SK-N-SH (cell line): ENCODE measurements around the gene ZNF22. TPM values are rescaled to one million over a fixed set of nuclear protein-coding genes. Genes with fewer than 3 reads are reported as not detected.
A peak's percentile ranks its signal among the peaks of the same experiment; 100 is the strongest.

Source experiments
- CTCF ChIA-PET: fragments of 300-600, 350-600 bp; formaldehyde crosslinking; extraction: SDS; loops from one replicate; lab custom pipeline; 2021; lab: Yijun Ruan, JAX
- POLR2A ChIA-PET: fragments of 350-600 bp; sonication (Branson Sonifier 250); formaldehyde crosslinking; extraction: SDS; loops from one replicate; lab custom pipeline; 2020; ENCODE audit warnings: antibody characterized with exemption, inconsistent platforms; lab: Yijun Ruan, JAX
- DNase-seq: peaks from one replicate; pipeline ENCODE4 v3.0.0; 2012
- H2AFZ ChIP-seq: fragments of 200-600 bp; sonication (generic); 2 replicates; pipeline ENCODE4 v1.8.1; 2016; ENCODE audit warnings: antibody characterized with exemption, mild to moderate bottlenecking, low read depth
- H3F3A ChIP-seq: fragments of 200-600 bp; sonication (generic); replicated peaks from 2 replicates; pipeline ENCODE3; 2016; ENCODE audit warnings: antibody characterized with exemption, mild to moderate bottlenecking; ENCODE audit not compliant: insufficient read depth
- H3K27ac ChIP-seq, 2 experiments: fragments of 200-500 bp in 1 of 2; fragments of 200-600 bp in 1 of 2; sonication (Bioruptor generic) in 1 of 2; sonication (generic), shearing (Covaris generic) in 1 of 2; 2 replicates each; pipeline versions ENCODE4 v1.5.1 to v1.6.1; 2014 to 2016; ENCODE audit warnings: low read depth in 2 of 2, inconsistent platforms in 1 of 2, low read length in 1 of 2, mild to moderate bottlenecking in 1 of 2, mixed read lengths in 1 of 2
- H3K27me3 ChIP-seq: fragments of 200-600 bp; sonication (generic), shearing (Covaris generic); 2 replicates; pipeline ENCODE4 v1.6.1; 2016; ENCODE audit warnings: mixed run types; ENCODE audit not compliant: insufficient read depth
- H3K36me3 ChIP-seq, 2 experiments: fragments of 200-500 bp in 1 of 2; fragments of 200-600 bp in 1 of 2; sonication (Bioruptor generic) in 1 of 2; sonication (generic) in 1 of 2; replicated peaks in 1 of 2; 2 replicates each; pipeline versions ENCODE3 to v1.5.1; 2014 to 2016; ENCODE audit warnings: low read length in 1 of 2, mild to moderate bottlenecking in 1 of 2; ENCODE audit not compliant: insufficient read depth in 2 of 2, control insufficient read depth in 1 of 2
- H3K4me1 ChIP-seq, 2 experiments: fragments of 200-500 bp in 1 of 2; fragments of 200-600 bp in 1 of 2; sonication (Bioruptor generic) in 1 of 2; sonication (generic), shearing (Covaris generic) in 1 of 2; 2 replicates each; pipeline versions ENCODE4 v1.5.1 to v1.6.1; 2014 to 2016; ENCODE audit warnings: low read depth in 1 of 2, low read length in 1 of 2, mixed run types in 1 of 2; ENCODE audit not compliant: insufficient read depth in 2 of 2, control insufficient read depth in 1 of 2
- H3K4me2 ChIP-seq: fragments of 200-600 bp; sonication (generic), shearing (Covaris generic); 2 replicates; pipeline ENCODE4 v1.6.1; 2017; ENCODE audit warnings: mixed run types
- H3K4me3 ChIP-seq, 2 experiments: fragments of 200-500 bp in 1 of 2; fragments of 200-600 bp in 1 of 2; sonication (Bioruptor generic) in 1 of 2; sonication (generic), shearing (Covaris generic) in 1 of 2; 2 replicates each; pipeline versions ENCODE4 v1.5.1 to v1.8.1; 2014 to 2016; ENCODE audit warnings: low read depth in 2 of 2, inconsistent platforms in 1 of 2, low read length in 1 of 2, mild to moderate bottlenecking in 1 of 2, mixed read lengths in 1 of 2, moderate library complexity in 1 of 2
- H3K79me2 ChIP-seq: fragments of 200-600 bp; sonication (generic); 2 replicates; pipeline ENCODE4 v1.8.1; 2017; ENCODE audit warnings: mild to moderate bottlenecking; ENCODE audit not compliant: insufficient read depth
- H3K9ac ChIP-seq: fragments of 200-600 bp; sonication (generic); 2 replicates; pipeline ENCODE4 v1.6.1; 2017; ENCODE audit warnings: mixed run types
- H3K9me2 ChIP-seq: fragments of 200-600 bp; sonication (generic); 2 replicates; pipeline ENCODE4 v1.6.1; 2017; ENCODE audit warnings: mixed run types
- H3K9me3 ChIP-seq: fragments of 200-600 bp; sonication (generic); 2 replicates; pipeline ENCODE4 v1.6.1; 2017; ENCODE audit warnings: mixed run types, mild to moderate bottlenecking, moderate library complexity
- H4K20me1 ChIP-seq: fragments of 200-600 bp; sonication (generic); 2 replicates; pipeline ENCODE4 v1.6.1; 2017; ENCODE audit warnings: mild to moderate bottlenecking, mixed run types; ENCODE audit not compliant: insufficient read depth
- CTCF ChIP-seq: fragments of 200-600 bp; sonication (generic); IDR thresholded peaks from 2 replicates; pipeline ENCODE4 v1.6.1; 2017; ENCODE audit warnings: antibody characterized with exemption, mild to moderate bottlenecking, moderate library complexity
- IRF3 ChIP-seq: fragments of 150-350 bp; IDR thresholded peaks from 2 replicates; pipeline ENCODE4 v1.6.1; 2016; ENCODE audit warnings: mild to moderate bottlenecking, low read depth, low read length
- MAX ChIP-seq: IDR thresholded peaks from 2 replicates; pipeline ENCODE4 v1.4.0; 2012; ENCODE audit warnings: low read depth
- MEF2A ChIP-seq: IDR thresholded peaks from 2 replicates; pipeline ENCODE4 v1.4.0; 2012; ENCODE audit warnings: low read depth, borderline replicate concordance
- NRF1 ChIP-seq: IDR thresholded peaks from 2 replicates; pipeline ENCODE4 v1.6.1; 2012; ENCODE audit warnings: low read depth, mild to moderate bottlenecking, low read length
- RCOR1 ChIP-seq: fragments of 150-350 bp; IDR thresholded peaks from 2 replicates; pipeline ENCODE4 v1.6.1; 2017; ENCODE audit warnings: antibody characterized with exemption, low read length
- RFX5 ChIP-seq: IDR thresholded peaks from 2 replicates; pipeline ENCODE4 v1.6.1; 2012; ENCODE audit warnings: mild to moderate bottlenecking, improper control_type of control experiment, low read length
- RXRA ChIP-seq: IDR thresholded peaks from 2 replicates; pipeline ENCODE4 v1.4.0; 2012; ENCODE audit warnings: low read depth, mild to moderate bottlenecking, borderline replicate concordance
- SMC3 ChIP-seq: IDR thresholded peaks from 2 replicates; pipeline ENCODE4 v1.6.1; 2012; ENCODE audit warnings: low read depth, low read length, improper control_type of control experiment
- TCF12 ChIP-seq: IDR thresholded peaks from 2 replicates; pipeline ENCODE4 v1.4.0; 2012
- TEAD4 ChIP-seq: IDR thresholded peaks from 2 replicates; pipeline ENCODE4 v1.4.0; 2012; ENCODE audit warnings: mild to moderate bottlenecking, borderline replicate concordance; ENCODE audit not compliant: insufficient read depth
- YY1 ChIP-seq: IDR thresholded peaks from 2 replicates; pipeline ENCODE4 v1.4.0; 2012; ENCODE audit warnings: low read depth, mild to moderate bottlenecking
- WGBS: methylation state at CpG from one replicate; pipeline ENCODE4 v1.1.6; 2017; ENCODE audit warnings: low lambda C conversion rate; 5-methylcytosine and 5-hydroxymethylcytosine counted together
- polyA plus RNA-seq, 3 experiments: library from polyadenylated mRNA; depleted of rRNA; stranded (reverse); fragments of >200 nt; gene quantifications; 2 replicates each; pipeline ENCODE4 v1.2.3, GENCODE V29; 2012

ZNF22 gene
- polyA plus RNA-seq, 1 of the 3 experiments (the other 2 are of a cell fraction): 10.2 TPM

- no peaks in the 10 kb centered on the region for H4K20me1 ChIP-seq
- H3K27ac ChIP-seq: no peak overlapping the region; a peak in 1 of 4 replicates
- H3K9ac ChIP-seq: no peak overlapping the region
- H3K79me2 ChIP-seq: peaks cover 7% of the 10 kb centered on the region; the same call in 1 of the 2 replicates
- 0 out of 2 replicates have a peak overlapping the region, but pooled peaks have one; percentile 37 for H3K4me2 ChIP-seq
- no peak overlapping the region for H2AFZ ChIP-seq
- no peak for DNase-seq
- H3K9me2 ChIP-seq: no peaks in the 10 kb centered on the region
- TF ChIP-seq RFX5: no peak
- peak; percentile 28 for TF ChIP-seq CTCF
- TF ChIP-seq TCF12: 0 out of 2 replicates have a peak, but pooled peaks have one; percentile 5
- WGBS: 90% methylated on average over 17 of the region's 19 CpGs
- no peak overlapping the region for H3K4me3 ChIP-seq
- POLR2A ChIA-PET: no interaction called here
- no peaks in the 10 kb centered on the region for H3K9me3 ChIP-seq
- H3K4me1 ChIP-seq: peaks cover 17 to 33% of the 10 kb centered on the region in 2 experiments; a peak in 3 of 4 replicates
- no peaks in the 10 kb centered on the region for H3F3A ChIP-seq
- no peaks in the 10 kb centered on the region for H3K27me3 ChIP-seq
- no peaks in the 10 kb centered on the region for H3K36me3 ChIP-seq
- CTCF ChIA-PET: interaction anchor here (0.7 to 9.6 kb wide), 7 partner anchors 10 to 32 kb away, joined by 3 to 81 read pairs (median 5); partner anchors contain the start of gene DEPP1
Observed at GRCh38 chr10:44962870-44963738, 37.6 kb upstream of the ZNF22 start.

- no peak for DNase-seq
- no peak for TF ChIP-seq SMC3
- TF ChIP-seq MAX: no peak
- TF ChIP-seq MEF2A: no peak
- TF ChIP-seq RXRA: no peak
- no peak for TF ChIP-seq NRF1
- no peak for TF ChIP-seq YY1
- TF ChIP-seq IRF3: no peak
- TF ChIP-seq RCOR1: no peak
- no peak for TF ChIP-seq TEAD4
- H3K4me1 ChIP-seq: peaks cover 12 to 25% of the 10 kb centered on the region in 2 experiments; a peak in 1 of 4 replicates
- no peaks in the 10 kb centered on the region for H3F3A ChIP-seq
- WGBS: 88% methylated on average over 12 of the region's 15 CpGs
- no peaks in the 10 kb centered on the region for H3K9me2 ChIP-seq
- no peaks in the 10 kb centered on the region for H3K9me3 ChIP-seq
- no peaks in the 10 kb centered on the region for H3K36me3 ChIP-seq
- peak overlapping the region; percentile 37; the same call in 1 of the 2 replicates for H3K4me2 ChIP-seq
- H3K27ac ChIP-seq: no peak overlapping the region; a peak in 1 of 4 replicates
- H3K4me3 ChIP-seq: no peak overlapping the region
- no peaks in the 10 kb centered on the region for H3K27me3 ChIP-seq
- H2AFZ ChIP-seq: 0 out of 2 replicates have a peak overlapping the region, but pooled peaks have one; percentile 11
- CTCF ChIA-PET: interaction anchor here (0.9 to 9.6 kb wide), 6 partner anchors 9 to 39 kb away, joined by 3 to 81 read pairs (median 5); partner anchors contain the start of gene DEPP1
- no peak overlapping the region for H3K9ac ChIP-seq
- no peaks in the 10 kb centered on the region for H4K20me1 ChIP-seq
- POLR2A ChIA-PET: no interaction called here
- H3K79me2 ChIP-seq: peaks cover under 1% of the 10 kb centered on the region; the same call in 1 of the 2 replicates
Observed at GRCh38 chr10:44963772-44964633, 36.7 kb upstream of the ZNF22 start.
